Measurements from ENCODE around the gene SLC48A1.

Gene SLC48A1

GRCh38 chr12:47732504-47732903, 40.5 kb upstream of the SLC48A1 start:
- peak in 1 of 2 experiments; percentile 67 for DNase-seq (ENCODE audit: low read depth in 1 of 2, low spot score in 1 of 2)
- no peaks in the 10 kb centered on the region for H3K27me3 ChIP-seq (ENCODE audit: insufficient read depth, poor library complexity, severe bottlenecking)
- H3K4me3 ChIP-seq (replicated peaks; ENCODE audit: insufficient read depth, low read length) = no peak overlapping the region
- H3K27ac ChIP-seq (replicated peaks) = 0 out of 2 replicates have a peak overlapping the region, but pooled peaks have one; percentile 18
- TF ChIP-seq GABPA (IDR thresholded peaks at IDR 0.05; ENCODE audit: low read depth) (no peak), SPI1 (IDR thresholded peaks at IDR 0.05; ENCODE audit: borderline replicate concordance, low read depth) (peak; percentile 96)
- TF ChIP-seq, protein P1, sequence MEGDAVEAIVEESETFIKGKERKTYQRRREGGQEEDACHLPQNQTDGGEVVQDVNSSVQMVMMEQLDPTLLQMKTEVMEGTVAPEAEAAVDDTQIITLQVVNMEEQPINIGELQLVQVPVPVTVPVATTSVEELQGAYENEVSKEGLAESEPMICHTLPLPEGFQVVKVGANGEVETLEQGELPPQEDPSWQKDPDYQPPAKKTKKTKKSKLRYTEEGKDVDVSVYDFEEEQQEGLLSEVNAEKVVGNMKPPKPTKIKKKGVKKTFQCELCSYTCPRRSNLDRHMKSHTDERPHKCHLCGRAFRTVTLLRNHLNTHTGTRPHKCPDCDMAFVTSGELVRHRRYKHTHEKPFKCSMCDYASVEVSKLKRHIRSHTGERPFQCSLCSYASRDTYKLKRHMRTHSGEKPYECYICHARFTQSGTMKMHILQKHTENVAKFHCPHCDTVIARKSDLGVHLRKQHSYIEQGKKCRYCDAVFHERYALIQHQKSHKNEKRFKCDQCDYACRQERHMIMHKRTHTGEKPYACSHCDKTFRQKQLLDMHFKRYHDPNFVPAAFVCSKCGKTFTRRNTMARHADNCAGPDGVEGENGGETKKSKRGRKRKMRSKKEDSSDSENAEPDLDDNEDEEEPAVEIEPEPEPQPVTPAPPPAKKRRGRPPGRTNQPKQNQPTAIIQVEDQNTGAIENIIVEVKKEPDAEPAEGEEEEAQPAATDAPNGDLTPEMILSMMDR (IDR thresholded peaks at IDR 0.05; ENCODE audit: insufficient read depth, low read length) = no peak
- TF ChIP-seq, protein P2, sequence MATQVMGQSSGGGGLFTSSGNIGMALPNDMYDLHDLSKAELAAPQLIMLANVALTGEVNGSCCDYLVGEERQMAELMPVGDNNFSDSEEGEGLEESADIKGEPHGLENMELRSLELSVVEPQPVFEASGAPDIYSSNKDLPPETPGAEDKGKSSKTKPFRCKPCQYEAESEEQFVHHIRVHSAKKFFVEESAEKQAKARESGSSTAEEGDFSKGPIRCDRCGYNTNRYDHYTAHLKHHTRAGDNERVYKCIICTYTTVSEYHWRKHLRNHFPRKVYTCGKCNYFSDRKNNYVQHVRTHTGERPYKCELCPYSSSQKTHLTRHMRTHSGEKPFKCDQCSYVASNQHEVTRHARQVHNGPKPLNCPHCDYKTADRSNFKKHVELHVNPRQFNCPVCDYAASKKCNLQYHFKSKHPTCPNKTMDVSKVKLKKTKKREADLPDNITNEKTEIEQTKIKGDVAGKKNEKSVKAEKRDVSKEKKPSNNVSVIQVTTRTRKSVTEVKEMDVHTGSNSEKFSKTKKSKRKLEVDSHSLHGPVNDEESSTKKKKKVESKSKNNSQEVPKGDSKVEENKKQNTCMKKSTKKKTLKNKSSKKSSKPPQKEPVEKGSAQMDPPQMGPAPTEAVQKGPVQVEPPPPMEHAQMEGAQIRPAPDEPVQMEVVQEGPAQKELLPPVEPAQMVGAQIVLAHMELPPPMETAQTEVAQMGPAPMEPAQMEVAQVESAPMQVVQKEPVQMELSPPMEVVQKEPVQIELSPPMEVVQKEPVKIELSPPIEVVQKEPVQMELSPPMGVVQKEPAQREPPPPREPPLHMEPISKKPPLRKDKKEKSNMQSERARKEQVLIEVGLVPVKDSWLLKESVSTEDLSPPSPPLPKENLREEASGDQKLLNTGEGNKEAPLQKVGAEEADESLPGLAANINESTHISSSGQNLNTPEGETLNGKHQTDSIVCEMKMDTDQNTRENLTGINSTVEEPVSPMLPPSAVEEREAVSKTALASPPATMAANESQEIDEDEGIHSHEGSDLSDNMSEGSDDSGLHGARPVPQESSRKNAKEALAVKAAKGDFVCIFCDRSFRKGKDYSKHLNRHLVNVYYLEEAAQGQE (IDR thresholded peaks at IDR 0.05; ENCODE audit: insufficient replicate concordance, low read depth) = no peak

- Histone ChIP-seq H3K27me3 (ENCODE audit: insufficient read depth, poor library complexity, severe bottlenecking) (no peaks in the 10 kb centered on the region), H3K27ac (replicated peaks) (0 out of 2 replicates have a peak overlapping the region, but pooled peaks have one; percentile 18), H3K4me3 (replicated peaks; ENCODE audit: insufficient read depth, low read length) (no peak overlapping the region)
- DNase-seq (ENCODE audit: low read depth in 1 of 2, low spot score in 1 of 2) = no peak
- TF ChIP-seq, protein P2 (IDR thresholded peaks at IDR 0.05; ENCODE audit: insufficient replicate concordance, low read depth) = no peak
- no peak for TF ChIP-seq GABPA (IDR thresholded peaks at IDR 0.05; ENCODE audit: low read depth)
- TF ChIP-seq SPI1 (IDR thresholded peaks at IDR 0.05; ENCODE audit: borderline replicate concordance, low read depth) = no peak
- no peak for TF ChIP-seq POLR2AphosphoS5 (IDR thresholded peaks at IDR 0.05; ENCODE audit: low read depth)
- TF ChIP-seq, protein P1 (IDR thresholded peaks at IDR 0.05; ENCODE audit: insufficient read depth, low read length) = no peak
These were observed 39.9 kb upstream of the SLC48A1 start for GRCh38 chr12:47733142-47733541.

- DNase-seq (ENCODE audit: low read depth in 1 of 2, low spot score in 1 of 2) = no peak
- H3K27me3 ChIP-seq (ENCODE audit: insufficient read depth, poor library complexity, severe bottlenecking) = no peaks in the 10 kb centered on the region
- H3K4me3 ChIP-seq (replicated peaks; ENCODE audit: insufficient read depth, low read length) = no peak overlapping the region
- H3K27ac ChIP-seq (replicated peaks) = no peak overlapping the region
- TF ChIP-seq, protein P1 (IDR thresholded peaks at IDR 0.05; ENCODE audit: insufficient read depth, low read length) = no peak
- TF ChIP-seq, protein P2 (IDR thresholded peaks at IDR 0.05; ENCODE audit: insufficient replicate concordance, low read depth) = no peak
- TF ChIP-seq SPI1 (IDR thresholded peaks at IDR 0.05; ENCODE audit: borderline replicate concordance, low read depth) = no peak
- no peak for TF ChIP-seq POLR2AphosphoS5 (IDR thresholded peaks at IDR 0.05; ENCODE audit: low read depth)
- TF ChIP-seq GABPA (IDR thresholded peaks at IDR 0.05; ENCODE audit: low read depth) = no peak
These were observed 38.1 kb upstream of the SLC48A1 start for GRCh38 chr12:47734725-47735480.
